HEK293 (cell line): Measurements from ENCODE around the gene IRF2BPL.
A peak's percentile ranks its signal among the peaks of the same experiment; 100 is the strongest.

Experiments
- BCL11B ChIP-seq: fragments of 450-650 bp; formaldehyde crosslinking; IDR thresholded peaks from 2 replicates; pipeline ENCODE4 v1.5.1; 2016; ENCODE audit warnings: low read depth, missing biosample characterization, missing genetic modification characterization
- GFI1B ChIP-seq: fragments of 450-650 bp; formaldehyde crosslinking; IDR thresholded peaks from 2 replicates; pipeline ENCODE4 v1.5.1; 2016; ENCODE audit warnings: missing biosample characterization, missing genetic modification characterization
- KLF7 ChIP-seq: fragments of 450-650 bp; formaldehyde crosslinking; IDR thresholded peaks from 2 replicates; pipeline ENCODE4 v1.5.1; 2016; ENCODE audit warnings: missing biosample characterization, missing genetic modification characterization, borderline replicate concordance
- KLF8 ChIP-seq: fragments of 450-650 bp; formaldehyde crosslinking; IDR thresholded peaks from 2 replicates; pipeline ENCODE4 v1.5.1; 2016; ENCODE audit warnings: missing biosample characterization, missing genetic modification characterization
- MYNN ChIP-seq: fragments of 450-650 bp; formaldehyde crosslinking; IDR thresholded peaks from 2 replicates; pipeline ENCODE4 v1.5.1; 2016; ENCODE audit warnings: missing biosample characterization, missing genetic modification characterization, borderline replicate concordance
- SP7 ChIP-seq: fragments of 450-650 bp; formaldehyde crosslinking; IDR thresholded peaks from 2 replicates; pipeline ENCODE4 v1.5.1; 2016; ENCODE audit warnings: missing biosample characterization, missing genetic modification characterization
- ZFP41 ChIP-seq: fragments of 450-650 bp; formaldehyde crosslinking; IDR thresholded peaks from 2 replicates; pipeline ENCODE4 v1.5.1; 2016; ENCODE audit warnings: missing biosample characterization, missing genetic modification characterization, borderline replicate concordance
- ZNF114 ChIP-seq: fragments of 450-650 bp; formaldehyde crosslinking; IDR thresholded peaks from 2 replicates; pipeline ENCODE4 v1.5.0; 2017; ENCODE audit warnings: missing biosample characterization, missing genetic modification characterization
- ZNF184 ChIP-seq: fragments of 450-650 bp; IDR thresholded peaks from 2 replicates; pipeline ENCODE4 v1.5.1; 2018; ENCODE audit warnings: missing biosample characterization, mild to moderate bottlenecking, missing genetic modification characterization
- ZNF221 ChIP-seq: fragments of 450-650 bp; formaldehyde crosslinking; IDR thresholded peaks from 2 replicates; pipeline ENCODE4 v1.5.1; 2017; ENCODE audit warnings: missing biosample characterization, missing genetic modification characterization, borderline replicate concordance
- ZNF239 ChIP-seq: fragments of 450-650 bp; formaldehyde crosslinking; IDR thresholded peaks from 2 replicates; pipeline ENCODE4 v1.5.1; 2016; ENCODE audit warnings: missing biosample characterization, missing genetic modification characterization
- ZNF274 ChIP-seq, 2 experiments: fragments of 200-500 bp in 1 of 2; fragments of 450-650 bp in 1 of 2; sonication (Bioruptor generic) in 1 of 2; formaldehyde crosslinking in 1 of 2; IDR thresholded peaks; 2 replicates each; pipeline versions ENCODE4 v1.5.1 to v1.6.1; 2014 to 2016; ENCODE audit warnings: borderline replicate concordance in 1 of 2, inconsistent platforms in 1 of 2, low read length in 1 of 2, missing biosample characterization in 1 of 2, missing genetic modification characterization in 1 of 2
- ZNF37A ChIP-seq: fragments of 450-650 bp; IDR thresholded peaks from 2 replicates; pipeline ENCODE4 v1.5.1; 2018; ENCODE audit warnings: missing biosample characterization, missing genetic modification characterization
- ZNF433 ChIP-seq: fragments of 450-650 bp; formaldehyde crosslinking; IDR thresholded peaks from 2 replicates; pipeline ENCODE4 v1.5.1; 2016; ENCODE audit warnings: missing biosample characterization, missing genetic modification characterization, low read depth
- ZNF473 ChIP-seq: fragments of 450-650 bp; formaldehyde crosslinking; IDR thresholded peaks from 2 replicates; pipeline ENCODE4 v1.5.1; 2017; ENCODE audit warnings: missing biosample characterization, missing genetic modification characterization
- ZNF548 ChIP-seq: fragments of 450-650 bp; formaldehyde crosslinking; IDR thresholded peaks from 2 replicates; pipeline ENCODE4 v1.5.1; 2016; ENCODE audit warnings: missing biosample characterization, missing genetic modification characterization
- ZNF561 ChIP-seq: fragments of 450-650 bp; IDR thresholded peaks from 2 replicates; pipeline ENCODE4 v1.5.1; 2018; ENCODE audit warnings: missing biosample characterization, missing genetic modification characterization, borderline replicate concordance
- ZNF624 ChIP-seq: fragments of 450-650 bp; formaldehyde crosslinking; IDR thresholded peaks from 2 replicates; pipeline ENCODE4 v1.5.1; 2017; ENCODE audit warnings: missing biosample characterization, missing genetic modification characterization
- ZNF664 ChIP-seq: fragments of 450-650 bp; formaldehyde crosslinking; IDR thresholded peaks from 2 replicates; pipeline ENCODE4 v1.5.1; 2016; ENCODE audit warnings: missing biosample characterization, missing genetic modification characterization
- ZNF747 ChIP-seq: fragments of 450-650 bp; formaldehyde crosslinking; IDR thresholded peaks from 2 replicates; pipeline ENCODE4 v1.5.1; 2016; ENCODE audit warnings: missing biosample characterization, missing genetic modification characterization
- ZNF843 ChIP-seq: fragments of 450-650 bp; formaldehyde crosslinking; IDR thresholded peaks from 2 replicates; pipeline ENCODE4 v1.5.1; 2016; ENCODE audit warnings: missing biosample characterization, missing genetic modification characterization
- TF ChIP-seq, protein P1 (sequence below): fragments of 450-650 bp; formaldehyde crosslinking; IDR thresholded peaks from 2 replicates; pipeline ENCODE4 v1.5.1; 2016; ENCODE audit warnings: missing biosample characterization, missing genetic modification characterization, low read depth
- TF ChIP-seq, protein P2 (sequence below): fragments of 450-650 bp; formaldehyde crosslinking; conservative IDR thresholded peaks from 2 replicates; pipeline ENCODE4 v1.5.1; 2016; ENCODE audit warnings: low read depth, missing biosample characterization, missing genetic modification characterization
- TF ChIP-seq, protein P3 (sequence below): fragments of 450-650 bp; formaldehyde crosslinking; IDR thresholded peaks from 2 replicates; pipeline ENCODE4 v1.5.1; 2016; ENCODE audit warnings: missing biosample characterization, missing genetic modification characterization
- TF ChIP-seq, protein P4 (sequence below): fragments of 450-650 bp; formaldehyde crosslinking; IDR thresholded peaks from 2 replicates; pipeline ENCODE4 v1.5.1; 2016; ENCODE audit warnings: missing biosample characterization, missing genetic modification characterization
- TF ChIP-seq, protein P5 (sequence below): fragments of 450-650 bp; formaldehyde crosslinking; IDR thresholded peaks from 2 replicates; pipeline ENCODE4 v1.5.1; 2016; ENCODE audit warnings: missing biosample characterization, missing genetic modification characterization

Gene IRF2BPL

DNA sequence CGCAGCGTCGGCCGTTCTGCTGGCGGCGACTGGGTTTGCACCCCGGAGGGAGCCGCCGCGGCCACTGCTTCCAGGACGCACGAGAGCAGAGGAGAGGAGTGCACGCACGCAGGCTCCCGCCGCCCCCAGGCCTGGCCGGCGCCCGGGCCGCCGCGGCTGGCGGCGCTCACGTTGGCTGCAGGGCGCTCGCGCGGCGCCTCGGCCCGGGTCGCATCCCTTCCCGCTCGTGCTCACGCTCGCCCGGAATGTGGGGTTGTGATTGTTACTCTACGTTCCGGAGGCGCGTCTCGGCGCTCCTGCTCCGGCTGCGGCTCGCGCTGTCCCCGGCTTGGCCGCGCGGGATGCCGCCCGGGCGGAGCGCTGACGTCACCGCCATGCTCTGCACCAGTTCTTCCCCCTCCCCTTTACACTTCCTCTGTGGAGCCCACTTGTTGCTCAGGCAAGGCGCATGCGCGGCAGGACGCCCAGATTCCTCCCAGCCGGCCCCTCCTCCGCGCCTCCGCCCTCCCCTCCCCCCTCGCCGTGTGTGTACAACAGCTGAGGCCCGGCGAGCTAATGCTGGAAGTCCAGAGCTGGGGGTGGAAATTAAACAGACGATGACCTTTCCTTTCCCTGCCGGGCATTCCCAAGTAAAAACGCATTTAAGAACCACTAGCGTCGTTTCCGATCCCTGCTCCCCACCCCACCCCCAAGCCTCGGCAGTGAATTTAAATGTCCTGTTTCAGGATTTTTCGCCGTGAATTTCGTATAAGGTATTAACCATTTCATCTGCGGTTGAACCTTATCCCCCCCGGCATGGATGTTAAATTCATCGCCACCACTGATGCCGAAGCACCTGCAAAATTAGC, at the start of gene IRF2BPL (continued):
- TF ChIP-seq, protein P1, sequence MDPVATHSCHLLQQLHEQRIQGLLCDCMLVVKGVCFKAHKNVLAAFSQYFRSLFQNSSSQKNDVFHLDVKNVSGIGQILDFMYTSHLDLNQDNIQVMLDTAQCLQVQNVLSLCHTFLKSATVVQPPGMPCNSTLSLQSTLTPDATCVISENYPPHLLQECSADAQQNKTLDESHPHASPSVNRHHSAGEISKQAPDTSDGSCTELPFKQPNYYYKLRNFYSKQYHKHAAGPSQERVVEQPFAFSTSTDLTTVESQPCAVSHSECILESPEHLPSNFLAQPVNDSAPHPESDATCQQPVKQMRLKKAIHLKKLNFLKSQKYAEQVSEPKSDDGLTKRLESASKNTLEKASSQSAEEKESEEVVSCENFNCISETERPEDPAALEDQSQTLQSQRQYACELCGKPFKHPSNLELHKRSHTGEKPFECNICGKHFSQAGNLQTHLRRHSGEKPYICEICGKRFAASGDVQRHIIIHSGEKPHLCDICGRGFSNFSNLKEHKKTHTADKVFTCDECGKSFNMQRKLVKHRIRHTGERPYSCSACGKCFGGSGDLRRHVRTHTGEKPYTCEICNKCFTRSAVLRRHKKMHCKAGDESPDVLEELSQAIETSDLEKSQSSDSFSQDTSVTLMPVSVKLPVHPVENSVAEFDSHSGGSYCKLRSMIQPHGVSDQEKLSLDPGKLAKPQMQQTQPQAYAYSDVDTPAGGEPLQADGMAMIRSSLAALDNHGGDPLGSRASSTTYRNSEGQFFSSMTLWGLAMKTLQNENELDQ (tag by site-specific recombination) = no peak
- TF ChIP-seq MYNN (tag by site-specific recombination) (no peak), ZNF473 (tag by site-specific recombination) (no peak), GFI1B (tag by site-specific recombination) (peak; percentile 54; the same call in 1 of the 2 replicates), ZNF433 (no peak), ZNF37A (no peak), SP7 (tag by site-specific recombination) (peak; percentile 45; the same call in 1 of the 2 replicates), ZNF747 (tag by site-specific recombination) (no peak), KLF8 (tag by site-specific recombination) (peak; percentile 92), BCL11B (tag by site-specific recombination) (no peak), ZFP41 (tag by site-specific recombination) (no peak), ZNF664 (tag by site-specific recombination) (no peak), ZNF221 (tag by site-specific recombination) (no peak), ZNF843 (tag by site-specific recombination) (peak; percentile 51), ZNF239 (tag by site-specific recombination) (no peak), KLF7 (tag by site-specific recombination) (no peak; the same call in 1 of the 2 replicates), ZNF184 (no peak), ZNF624 (tag by site-specific recombination) (no peak), ZNF274 (IDR thresholded peaks at IDR 0.05; ENCODE audit: low read length) (no peak), ZNF274 (tag by site-specific recombination; IDR thresholded peaks at IDR 0.05; ENCODE audit: borderline replicate concordance) (no peak), ZNF561 (no peak), ZNF548 (tag by site-specific recombination) (no peak), ZNF114 (tag by site-specific recombination) (no peak)
- TF ChIP-seq, protein P2, sequence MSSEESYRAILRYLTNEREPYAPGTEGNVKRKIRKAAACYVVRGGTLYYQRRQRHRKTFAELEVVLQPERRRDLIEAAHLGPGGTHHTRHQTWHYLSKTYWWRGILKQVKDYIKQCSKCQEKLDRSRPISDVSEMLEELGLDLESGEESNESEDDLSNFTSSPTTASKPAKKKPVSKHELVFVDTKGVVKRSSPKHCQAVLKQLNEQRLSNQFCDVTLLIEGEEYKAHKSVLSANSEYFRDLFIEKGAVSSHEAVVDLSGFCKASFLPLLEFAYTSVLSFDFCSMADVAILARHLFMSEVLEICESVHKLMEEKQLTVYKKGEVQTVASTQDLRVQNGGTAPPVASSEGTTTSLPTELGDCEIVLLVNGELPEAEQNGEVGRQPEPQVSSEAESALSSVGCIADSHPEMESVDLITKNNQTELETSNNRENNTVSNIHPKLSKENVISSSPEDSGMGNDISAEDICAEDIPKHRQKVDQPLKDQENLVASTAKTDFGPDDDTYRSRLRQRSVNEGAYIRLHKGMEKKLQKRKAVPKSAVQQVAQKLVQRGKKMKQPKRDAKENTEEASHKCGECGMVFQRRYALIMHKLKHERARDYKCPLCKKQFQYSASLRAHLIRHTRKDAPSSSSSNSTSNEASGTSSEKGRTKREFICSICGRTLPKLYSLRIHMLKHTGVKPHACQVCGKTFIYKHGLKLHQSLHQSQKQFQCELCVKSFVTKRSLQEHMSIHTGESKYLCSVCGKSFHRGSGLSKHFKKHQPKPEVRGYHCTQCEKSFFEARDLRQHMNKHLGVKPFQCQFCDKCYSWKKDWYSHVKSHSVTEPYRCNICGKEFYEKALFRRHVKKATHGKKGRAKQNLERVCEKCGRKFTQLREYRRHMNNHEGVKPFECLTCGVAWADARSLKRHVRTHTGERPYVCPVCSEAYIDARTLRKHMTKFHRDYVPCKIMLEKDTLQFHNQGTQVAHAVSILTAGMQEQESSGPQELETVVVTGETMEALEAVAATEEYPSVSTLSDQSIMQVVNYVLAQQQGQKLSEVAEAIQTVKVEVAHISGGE (tag by site-specific recombination) = peak; percentile 40
- TF ChIP-seq, protein P3, sequence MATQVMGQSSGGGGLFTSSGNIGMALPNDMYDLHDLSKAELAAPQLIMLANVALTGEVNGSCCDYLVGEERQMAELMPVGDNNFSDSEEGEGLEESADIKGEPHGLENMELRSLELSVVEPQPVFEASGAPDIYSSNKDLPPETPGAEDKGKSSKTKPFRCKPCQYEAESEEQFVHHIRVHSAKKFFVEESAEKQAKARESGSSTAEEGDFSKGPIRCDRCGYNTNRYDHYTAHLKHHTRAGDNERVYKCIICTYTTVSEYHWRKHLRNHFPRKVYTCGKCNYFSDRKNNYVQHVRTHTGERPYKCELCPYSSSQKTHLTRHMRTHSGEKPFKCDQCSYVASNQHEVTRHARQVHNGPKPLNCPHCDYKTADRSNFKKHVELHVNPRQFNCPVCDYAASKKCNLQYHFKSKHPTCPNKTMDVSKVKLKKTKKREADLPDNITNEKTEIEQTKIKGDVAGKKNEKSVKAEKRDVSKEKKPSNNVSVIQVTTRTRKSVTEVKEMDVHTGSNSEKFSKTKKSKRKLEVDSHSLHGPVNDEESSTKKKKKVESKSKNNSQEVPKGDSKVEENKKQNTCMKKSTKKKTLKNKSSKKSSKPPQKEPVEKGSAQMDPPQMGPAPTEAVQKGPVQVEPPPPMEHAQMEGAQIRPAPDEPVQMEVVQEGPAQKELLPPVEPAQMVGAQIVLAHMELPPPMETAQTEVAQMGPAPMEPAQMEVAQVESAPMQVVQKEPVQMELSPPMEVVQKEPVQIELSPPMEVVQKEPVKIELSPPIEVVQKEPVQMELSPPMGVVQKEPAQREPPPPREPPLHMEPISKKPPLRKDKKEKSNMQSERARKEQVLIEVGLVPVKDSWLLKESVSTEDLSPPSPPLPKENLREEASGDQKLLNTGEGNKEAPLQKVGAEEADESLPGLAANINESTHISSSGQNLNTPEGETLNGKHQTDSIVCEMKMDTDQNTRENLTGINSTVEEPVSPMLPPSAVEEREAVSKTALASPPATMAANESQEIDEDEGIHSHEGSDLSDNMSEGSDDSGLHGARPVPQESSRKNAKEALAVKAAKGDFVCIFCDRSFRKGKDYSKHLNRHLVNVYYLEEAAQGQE (tag by site-specific recombination) = no peak
- TF ChIP-seq, protein P4, sequence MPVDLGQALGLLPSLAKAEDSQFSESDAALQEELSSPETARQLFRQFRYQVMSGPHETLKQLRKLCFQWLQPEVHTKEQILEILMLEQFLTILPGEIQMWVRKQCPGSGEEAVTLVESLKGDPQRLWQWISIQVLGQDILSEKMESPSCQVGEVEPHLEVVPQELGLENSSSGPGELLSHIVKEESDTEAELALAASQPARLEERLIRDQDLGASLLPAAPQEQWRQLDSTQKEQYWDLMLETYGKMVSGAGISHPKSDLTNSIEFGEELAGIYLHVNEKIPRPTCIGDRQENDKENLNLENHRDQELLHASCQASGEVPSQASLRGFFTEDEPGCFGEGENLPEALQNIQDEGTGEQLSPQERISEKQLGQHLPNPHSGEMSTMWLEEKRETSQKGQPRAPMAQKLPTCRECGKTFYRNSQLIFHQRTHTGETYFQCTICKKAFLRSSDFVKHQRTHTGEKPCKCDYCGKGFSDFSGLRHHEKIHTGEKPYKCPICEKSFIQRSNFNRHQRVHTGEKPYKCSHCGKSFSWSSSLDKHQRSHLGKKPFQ (tag by site-specific recombination) = no peak
- TF ChIP-seq, protein P5, sequence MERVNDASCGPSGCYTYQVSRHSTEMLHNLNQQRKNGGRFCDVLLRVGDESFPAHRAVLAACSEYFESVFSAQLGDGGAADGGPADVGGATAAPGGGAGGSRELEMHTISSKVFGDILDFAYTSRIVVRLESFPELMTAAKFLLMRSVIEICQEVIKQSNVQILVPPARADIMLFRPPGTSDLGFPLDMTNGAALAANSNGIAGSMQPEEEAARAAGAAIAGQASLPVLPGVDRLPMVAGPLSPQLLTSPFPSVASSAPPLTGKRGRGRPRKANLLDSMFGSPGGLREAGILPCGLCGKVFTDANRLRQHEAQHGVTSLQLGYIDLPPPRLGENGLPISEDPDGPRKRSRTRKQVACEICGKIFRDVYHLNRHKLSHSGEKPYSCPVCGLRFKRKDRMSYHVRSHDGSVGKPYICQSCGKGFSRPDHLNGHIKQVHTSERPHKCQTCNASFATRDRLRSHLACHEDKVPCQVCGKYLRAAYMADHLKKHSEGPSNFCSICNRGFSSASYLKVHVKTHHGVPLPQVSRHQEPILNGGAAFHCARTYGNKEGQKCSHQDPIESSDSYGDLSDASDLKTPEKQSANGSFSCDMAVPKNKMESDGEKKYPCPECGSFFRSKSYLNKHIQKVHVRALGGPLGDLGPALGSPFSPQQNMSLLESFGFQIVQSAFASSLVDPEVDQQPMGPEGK (tag by site-specific recombination) = peak; percentile 76
